Epithelial cell of esophagus (primary cell): ENCODE results near the gene ATXN1.

ENCODE experiments used
- DNase-seq: peaks from one replicate; pipeline ENCODE4 v3.0.0; 2010; ENCODE audit warnings: low read depth
- H3K4me3 ChIP-seq: 2 replicates; pipeline ENCODE4 v1.5.1; 2011; ENCODE audit warnings: mild to moderate bottlenecking, low read length, control low read depth
- TF ChIP-seq, protein P1 (sequence below): IDR thresholded peaks from 2 replicates; pipeline ENCODE4 v1.5.1; 2011; ENCODE audit warnings: low read depth, mild to moderate bottlenecking, low read length, control low read depth, inconsistent platforms; ENCODE audit not compliant: insufficient read depth; ENCODE audit errors: missing control alignments

Gene ATXN1

DNA sequence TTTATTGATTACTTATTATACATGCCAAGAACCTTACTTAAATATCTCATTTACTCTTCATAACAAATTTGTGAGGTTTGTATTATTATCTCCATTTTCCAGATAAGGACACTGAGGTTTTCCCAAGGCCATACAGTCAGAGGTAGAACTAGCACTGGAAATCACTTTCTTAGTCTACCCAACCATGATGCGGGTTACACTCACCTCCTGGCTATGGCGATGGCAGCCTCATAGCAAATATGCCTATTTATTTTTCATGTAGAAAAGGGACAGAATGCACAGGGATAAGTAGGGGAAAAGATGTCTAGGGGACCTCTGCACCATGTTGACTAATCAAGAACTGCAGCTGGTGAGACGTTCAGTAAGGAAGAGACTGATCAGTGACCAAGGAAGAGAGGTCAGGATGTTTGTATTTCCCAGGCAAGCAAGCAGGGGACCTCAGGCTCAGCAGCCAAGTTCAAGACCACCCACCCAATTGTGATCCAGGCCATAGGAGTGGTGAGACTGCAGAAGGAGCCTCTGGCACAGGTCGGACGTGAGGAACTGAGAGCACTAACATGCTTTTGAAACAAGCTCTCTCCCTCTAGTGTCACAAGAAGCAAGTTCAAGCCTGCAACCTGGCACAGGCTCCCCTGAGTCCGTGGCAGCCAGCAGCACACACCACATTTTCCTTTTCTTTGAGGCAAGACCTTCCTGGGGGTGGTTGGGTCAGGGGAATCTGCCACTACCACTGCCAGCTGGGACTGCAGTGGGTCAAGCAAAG is 425.0 kb downstream of the ATXN1 start:
- TF ChIP-seq, protein P1, sequence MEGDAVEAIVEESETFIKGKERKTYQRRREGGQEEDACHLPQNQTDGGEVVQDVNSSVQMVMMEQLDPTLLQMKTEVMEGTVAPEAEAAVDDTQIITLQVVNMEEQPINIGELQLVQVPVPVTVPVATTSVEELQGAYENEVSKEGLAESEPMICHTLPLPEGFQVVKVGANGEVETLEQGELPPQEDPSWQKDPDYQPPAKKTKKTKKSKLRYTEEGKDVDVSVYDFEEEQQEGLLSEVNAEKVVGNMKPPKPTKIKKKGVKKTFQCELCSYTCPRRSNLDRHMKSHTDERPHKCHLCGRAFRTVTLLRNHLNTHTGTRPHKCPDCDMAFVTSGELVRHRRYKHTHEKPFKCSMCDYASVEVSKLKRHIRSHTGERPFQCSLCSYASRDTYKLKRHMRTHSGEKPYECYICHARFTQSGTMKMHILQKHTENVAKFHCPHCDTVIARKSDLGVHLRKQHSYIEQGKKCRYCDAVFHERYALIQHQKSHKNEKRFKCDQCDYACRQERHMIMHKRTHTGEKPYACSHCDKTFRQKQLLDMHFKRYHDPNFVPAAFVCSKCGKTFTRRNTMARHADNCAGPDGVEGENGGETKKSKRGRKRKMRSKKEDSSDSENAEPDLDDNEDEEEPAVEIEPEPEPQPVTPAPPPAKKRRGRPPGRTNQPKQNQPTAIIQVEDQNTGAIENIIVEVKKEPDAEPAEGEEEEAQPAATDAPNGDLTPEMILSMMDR: peak; percentile 54
- peak; percentile 78 for DNase-seq
- H3K4me3 ChIP-seq: no peak overlapping the region

DNA sequence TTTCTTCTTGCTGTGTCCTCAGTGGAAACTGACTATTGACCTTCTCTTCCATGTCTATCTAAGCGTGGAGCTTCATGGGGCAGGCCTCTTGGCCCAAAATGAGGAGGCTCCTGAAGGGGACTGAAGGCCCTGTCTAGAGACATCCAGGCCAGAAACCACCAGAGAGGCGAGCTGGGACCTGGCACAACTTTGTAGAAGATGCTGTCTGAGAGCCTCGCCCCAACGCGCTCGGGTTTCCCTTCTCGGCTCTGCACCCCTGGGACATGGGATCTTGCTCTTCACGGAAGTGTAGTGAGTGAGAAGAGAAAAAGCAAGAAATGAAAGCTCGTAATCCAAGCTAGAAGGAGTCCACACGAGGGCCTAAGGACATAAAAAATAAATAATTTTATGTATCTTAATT is 426.1 kb downstream of the ATXN1 start:
- TF ChIP-seq, protein P1: no peak
- H3K4me3 ChIP-seq: no peak overlapping the region
- no peak for DNase-seq

DNA sequence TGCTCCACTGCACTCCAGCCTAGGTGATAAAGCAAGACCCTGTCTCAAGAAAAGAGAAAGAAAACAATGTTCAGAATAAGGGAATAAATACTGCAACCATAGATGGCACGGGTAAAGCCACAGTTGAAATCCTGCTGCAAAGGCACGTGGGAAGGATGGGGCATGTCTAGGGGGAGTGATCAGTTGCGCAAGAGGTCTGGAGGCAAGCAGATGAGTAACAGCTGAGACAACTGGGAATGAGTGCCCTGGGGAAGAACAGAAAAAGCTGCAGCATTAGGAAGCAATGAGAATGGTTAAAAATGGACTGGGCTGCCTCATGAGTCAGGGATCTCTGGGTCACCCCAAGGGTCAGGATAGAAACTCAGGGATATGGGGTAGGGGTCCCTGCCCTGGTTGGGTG is 426.6 kb downstream of the ATXN1 start:
- peak; percentile 96 for DNase-seq
- TF ChIP-seq, protein P1: no peak
- H3K4me3 ChIP-seq: no peak overlapping the region

DNA sequence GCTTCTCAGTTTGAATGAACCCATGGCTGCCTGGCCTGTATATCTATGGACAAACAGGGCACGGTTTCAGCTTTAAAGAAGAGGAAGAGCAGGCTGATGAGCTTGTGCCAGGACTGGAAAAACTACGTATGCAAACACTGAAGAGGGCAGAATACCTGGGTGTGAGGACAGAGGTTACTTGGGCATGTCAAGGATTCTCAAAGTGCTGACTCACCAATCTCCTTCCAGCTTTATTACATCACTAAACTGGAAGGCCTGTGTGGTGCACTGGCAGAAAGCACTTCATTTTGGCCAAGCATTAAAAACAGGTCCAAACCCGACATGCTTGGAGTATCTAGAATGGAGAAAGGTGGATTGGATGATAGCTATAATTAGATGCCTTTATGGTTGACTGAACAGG is 427.7 kb downstream of the ATXN1 start:
- peak; percentile 94 for DNase-seq
- TF ChIP-seq, protein P1: no peak
- no peak overlapping the region for H3K4me3 ChIP-seq

DNA sequence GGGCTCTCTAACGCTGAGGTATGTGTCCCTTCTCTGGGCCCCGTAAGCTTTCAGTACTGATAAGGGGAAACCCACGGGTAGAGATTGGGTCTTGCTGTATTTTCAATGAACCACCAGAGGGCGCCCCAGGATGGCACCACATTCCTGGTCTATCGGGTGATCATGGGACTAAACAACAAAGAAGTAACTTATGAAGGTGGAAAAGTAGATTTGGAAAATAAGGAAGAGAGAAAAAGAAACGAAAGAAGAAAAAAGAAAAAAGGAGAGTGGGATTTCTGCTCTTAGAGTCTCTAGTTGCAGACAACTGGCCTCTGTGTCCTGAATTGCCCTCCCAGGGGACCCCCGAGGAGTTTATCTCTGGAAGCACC is 429.1 kb downstream of the ATXN1 start:
- TF ChIP-seq, protein P1: peak; percentile 93
- peak; percentile 78 for DNase-seq
- no peak overlapping the region for H3K4me3 ChIP-seq

DNA sequence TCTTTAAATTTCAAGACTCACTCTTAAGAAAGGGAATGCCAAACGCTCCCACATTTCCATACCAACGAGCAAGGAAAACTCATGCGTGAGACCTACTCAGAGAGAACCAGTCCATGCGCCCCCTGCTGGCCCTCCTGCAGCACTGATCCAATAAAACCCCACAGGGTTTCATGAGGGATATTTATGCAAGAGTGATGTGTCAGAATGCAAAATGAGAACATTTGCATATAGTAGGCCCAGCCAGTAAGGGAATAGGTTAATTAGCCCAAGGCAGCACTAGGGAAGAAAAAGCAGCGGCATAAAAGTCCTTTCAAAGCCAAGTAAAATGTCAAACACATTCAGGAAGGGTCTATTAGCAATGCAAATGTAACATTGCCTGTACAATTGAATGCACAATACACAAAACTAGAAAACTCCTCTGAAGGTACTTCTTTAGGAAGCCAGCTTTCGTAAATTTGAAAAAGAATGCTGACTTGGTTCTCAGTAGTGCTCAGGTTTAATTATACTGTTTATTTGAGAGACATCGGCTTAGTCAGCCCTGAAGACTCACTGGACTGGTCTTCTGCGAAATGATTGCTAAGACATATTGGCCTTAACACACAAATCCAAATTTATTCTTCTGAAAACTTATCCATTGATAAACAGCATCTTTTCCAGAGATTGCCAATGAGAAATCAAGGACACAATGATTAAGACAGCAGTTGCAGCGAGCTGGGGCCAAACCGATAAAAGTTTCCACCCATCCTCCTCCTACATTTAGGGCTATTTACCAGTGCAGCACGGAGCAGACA is 429.7 kb downstream of the ATXN1 start:
- TF ChIP-seq, protein P1: peak; percentile 93
- peak; percentile 82 for DNase-seq
- H3K4me3 ChIP-seq: no peak overlapping the region
